A549 (cell line): ENCODE results near the gene TAL2. TPM values are rescaled to one million over a fixed set of nuclear protein-coding genes. Genes with fewer than 3 reads are reported as not detected.

Source experiments
- ATAC-seq, 2 experiments: fragments of 200-7000 bp in 1 of 2; fragments of >200 bp in 1 of 2; cut with Nextera tagmentation in 1 of 2; cut with Tn5 transposase in 1 of 2; 3 replicates each; pipeline versions ENCODE4 v1.8.0 to v1.9.1; 2018 to 2020; ENCODE audit warnings: mild to moderate bottlenecking in 1 of 2, moderate library complexity in 1 of 2
- CTCF ChIA-PET: fragments of 300-600 bp; sonication (Branson Sonifier 250); formaldehyde crosslinking; extraction: SDS; loops from one replicate; lab custom pipeline; 2021; ENCODE audit warnings: antibody characterized with exemption, inconsistent platforms; lab: Yijun Ruan, JAX
- POLR2A ChIA-PET: fragments of 350-600 bp; formaldehyde crosslinking; extraction: SDS; loops from one replicate; lab custom pipeline; 2021; ENCODE audit warnings: antibody characterized with exemption, inconsistent platforms; lab: Yijun Ruan, JAX
- DNase-seq, 2 experiments: peaks; one replicate each; pipeline versions ENCODE4 v3.0.0 to v3.0.0-alpha.2; 2011 to 2016; ENCODE audit warnings: low read depth in 1 of 2, low spot score in 1 of 2
- FAIRE-seq: peaks from 2 replicates; lab custom pipeline; 2011; peaks lifted over from hg19 to GRCh38; lab: Jason Lieb, UNC
- H3K27ac ChIP-seq, 2 experiments: fragments of >200 bp; sonication (Bioruptor Twin); formaldehyde crosslinking; 3 replicates each; pipeline ENCODE4 v1.5.1; 2016 to 2017
- H3K4me1 ChIP-seq: fragments of >200 bp; sonication (Bioruptor Twin); formaldehyde crosslinking; 3 replicates; pipeline ENCODE4 v1.6.1; 2016
- H3K4me2 ChIP-seq: fragments of >200 bp; sonication (Bioruptor Twin); formaldehyde crosslinking; 3 replicates; pipeline ENCODE4 v1.6.1; 2016
- H3K4me3 ChIP-seq: fragments of >200 bp; sonication (Bioruptor Twin); formaldehyde crosslinking; 3 replicates; pipeline ENCODE4 v1.5.1; 2016
- H3K9me3 ChIP-seq: fragments of >200 bp; sonication (Bioruptor Twin); formaldehyde crosslinking; 3 replicates; pipeline ENCODE4 v1.6.1; 2016
- CBX2 ChIP-seq: fragments of 200-600 bp; sonication (generic); IDR thresholded peaks from 2 replicates; pipeline ENCODE4 v1.6.1; 2016; ENCODE audit warnings: low read depth, mild to moderate bottlenecking, borderline replicate concordance
- CBX8 ChIP-seq: fragments of 200-600 bp; sonication (generic); IDR thresholded peaks from 2 replicates; pipeline ENCODE4 v1.6.1; 2016
- CEBPB ChIP-seq, 2 experiments: fragments of >200 bp in 1 of 2; sonication (Bioruptor Twin) in 1 of 2; formaldehyde crosslinking in 1 of 2; IDR thresholded peaks; 2 replicates each; pipeline ENCODE4 v1.6.1; 2012 to 2016
- EP300 ChIP-seq, 2 experiments: fragments of >200 bp; sonication (Bioruptor Twin); formaldehyde crosslinking; IDR thresholded peaks; 2 replicates in 1 of 2; 3 replicates in 1 of 2; pipeline ENCODE4 v1.6.1; 2016 to 2017
- KDM1A ChIP-seq: fragments of 200-600 bp; sonication (generic); IDR thresholded peaks from 2 replicates; pipeline ENCODE4 v1.6.1; 2016; ENCODE audit warnings: low read depth, mild to moderate bottlenecking
- MAZ ChIP-seq: fragments of 150-350 bp; IDR thresholded peaks from 2 replicates; pipeline ENCODE4 v1.6.1; 2014; ENCODE audit warnings: antibody characterized with exemption, low read depth, low read length, borderline replicate concordance
- NFE2L2 ChIP-seq: fragments of 150-350 bp; conservative IDR thresholded peaks from 2 replicates; pipeline ENCODE4 v1.6.1; 2014; ENCODE audit warnings: low read length
- NR3C1 ChIP-seq: fragments of >200 bp; sonication (Bioruptor Twin); formaldehyde crosslinking; IDR thresholded peaks from 3 replicates; pipeline ENCODE4 v1.6.1; 2017
- PHF8 ChIP-seq: fragments of 200-600 bp; sonication (generic); IDR thresholded peaks from 2 replicates; pipeline ENCODE4 v1.6.1; 2016; ENCODE audit warnings: low read depth, mild to moderate bottlenecking, antibody characterized with exemption, moderate library complexity, borderline replicate concordance
- POLR2AphosphoS2 ChIP-seq: conservative IDR thresholded peaks from 2 replicates; pipeline ENCODE4 v1.6.1; 2012; ENCODE audit warnings: low read length, improper control_type of control experiment, inconsistent platforms
- RAD21 ChIP-seq, 2 experiments: fragments of >200 bp in 1 of 2; sonication (Bioruptor Twin) in 1 of 2; formaldehyde crosslinking in 1 of 2; IDR thresholded peaks in 1 of 2; conservative IDR thresholded peaks in 1 of 2; 2 replicates in 1 of 2; 3 replicates in 1 of 2; pipeline ENCODE4 v1.6.1; 2012 to 2018; ENCODE audit warnings: inconsistent platforms in 1 of 2
- RCOR1 ChIP-seq: fragments of 150-350 bp; IDR thresholded peaks from 2 replicates; pipeline ENCODE4 v1.6.1; 2014; ENCODE audit warnings: antibody characterized with exemption, low read length, low read depth
- RNF2 ChIP-seq: fragments of 200-600 bp; sonication (generic); IDR thresholded peaks from 2 replicates; pipeline ENCODE4 v1.6.1; 2016; ENCODE audit warnings: low read depth, mild to moderate bottlenecking, antibody characterized with exemption, moderate library complexity, borderline replicate concordance
- ZC3H11A ChIP-seq: fragments of 450-650 bp; IDR thresholded peaks from 2 replicates; pipeline ENCODE4 v1.6.1; 2014; ENCODE audit warnings: antibody characterized with exemption, mild to moderate bottlenecking
- ZFP36 ChIP-seq: fragments of 450-650 bp; IDR thresholded peaks from 2 replicates; pipeline ENCODE4 v1.6.1; 2014; ENCODE audit warnings: borderline replicate concordance; ENCODE audit not compliant: partially characterized antibody
- WGBS: methylation state at CpG from one replicate; pipeline ENCODE4 v1.1.6; 2017; ENCODE audit errors: missing lambda C conversion rate; 5-methylcytosine and 5-hydroxymethylcytosine counted together
- polyA plus RNA-seq, 4 experiments: library from polyadenylated mRNA; depleted of rRNA in 3 of 4; stranded (reverse); fragments of >200 nt; fragmentation: RNase III in 1 of 4; extraction: RNeasy Plus Mini Kit Qiagen cat#74134 plus additional on column Dnase treatment in 1 of 4; gene quantifications; 2 replicates in 3 of 4; 3 replicates in 1 of 4; pipeline ENCODE4 v1.2.3, GENCODE V29; 2011 to 2017
- TF ChIP-seq, protein P1 (sequence below): IDR thresholded peaks from 2 replicates; pipeline ENCODE4 v1.6.1; 2012; ENCODE audit warnings: low read depth, borderline replicate concordance
- TF ChIP-seq, protein P2 (sequence below): fragments of 150-350 bp; IDR thresholded peaks from 2 replicates; pipeline ENCODE4 v1.6.1; 2014; ENCODE audit warnings: low read depth, mild to moderate bottlenecking, low read length
- TF ChIP-seq, protein P3 (sequence below): fragments of >200 bp; sonication (Bioruptor Twin); formaldehyde crosslinking; IDR thresholded peaks from 3 replicates; pipeline ENCODE4 v1.5.1; 2016
- TF ChIP-seq, protein P4 (sequence below): fragments of 250-450 bp; sonication (Bioruptor Pico); IDR thresholded peaks from 2 replicates; pipeline ENCODE4 v1.5.0; 2020; ENCODE audit warnings: low read depth, mild to moderate bottlenecking, moderate library complexity

The TAL2 gene
- polyA plus RNA-seq, 2 of the 4 experiments (the other 2 are of a cell fraction), result 0.13 to 0.15 TPM

DNA sequence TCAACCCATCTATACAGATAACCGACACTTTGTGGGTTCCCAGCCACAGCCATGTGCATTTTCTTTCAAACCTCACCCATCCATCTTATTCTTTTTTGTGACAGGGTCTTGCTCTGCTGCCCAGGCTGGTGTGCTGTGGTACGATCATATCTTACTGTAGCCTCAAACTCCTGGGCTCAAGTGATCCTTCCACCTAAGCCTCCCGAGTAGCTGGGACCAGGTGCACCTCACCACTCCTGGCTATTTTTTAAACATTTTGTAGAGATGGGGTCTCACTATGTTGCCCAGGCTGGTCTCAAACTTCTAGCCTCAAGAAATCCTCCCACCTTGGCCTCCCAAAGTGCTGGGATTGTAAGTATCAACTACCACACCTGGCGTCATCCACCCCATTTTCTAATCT is 24.7 kb downstream of the TAL2 start:
- no peak for ATAC-seq
- no peaks in the 10 kb centered on the region for H3K9me3 ChIP-seq
- DNase-seq, result no peak
- H3K4me2 ChIP-seq, result no peak overlapping the region
- no peaks in the 10 kb centered on the region; the same call in 2 of the 3 replicates for H3K4me1 ChIP-seq
- 63% methylated on average over 4 of the region's 4 CpGs for WGBS
- POLR2A ChIA-PET, result no interaction called here
- TF ChIP-seq NR3C1, result no peak
- TF ChIP-seq, protein P1, sequence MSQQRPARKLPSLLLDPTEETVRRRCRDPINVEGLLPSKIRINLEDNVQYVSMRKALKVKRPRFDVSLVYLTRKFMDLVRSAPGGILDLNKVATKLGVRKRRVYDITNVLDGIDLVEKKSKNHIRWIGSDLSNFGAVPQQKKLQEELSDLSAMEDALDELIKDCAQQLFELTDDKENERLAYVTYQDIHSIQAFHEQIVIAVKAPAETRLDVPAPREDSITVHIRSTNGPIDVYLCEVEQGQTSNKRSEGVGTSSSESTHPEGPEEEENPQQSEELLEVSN, result no peak
- TF ChIP-seq CEBPB (IDR thresholded peaks at IDR 0.05), result no peak
- no peak for TF ChIP-seq KDM1A
- TF ChIP-seq, protein P2, sequence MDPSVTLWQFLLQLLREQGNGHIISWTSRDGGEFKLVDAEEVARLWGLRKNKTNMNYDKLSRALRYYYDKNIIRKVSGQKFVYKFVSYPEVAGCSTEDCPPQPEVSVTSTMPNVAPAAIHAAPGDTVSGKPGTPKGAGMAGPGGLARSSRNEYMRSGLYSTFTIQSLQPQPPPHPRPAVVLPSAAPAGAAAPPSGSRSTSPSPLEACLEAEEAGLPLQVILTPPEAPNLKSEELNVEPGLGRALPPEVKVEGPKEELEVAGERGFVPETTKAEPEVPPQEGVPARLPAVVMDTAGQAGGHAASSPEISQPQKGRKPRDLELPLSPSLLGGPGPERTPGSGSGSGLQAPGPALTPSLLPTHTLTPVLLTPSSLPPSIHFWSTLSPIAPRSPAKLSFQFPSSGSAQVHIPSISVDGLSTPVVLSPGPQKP, result no peak
- TF ChIP-seq ZFP36, result no peak
- TF ChIP-seq, all 56 proteins: peak for 0
- no peak overlapping the region for H3K27ac ChIP-seq
- no peak overlapping the region for H3K4me3 ChIP-seq
- FAIRE-seq, result no peak
- CTCF ChIA-PET, result interaction anchor here (1.5 kb wide), 1 partner anchor 31 kb away, joined by 5 read pairs; no protein-coding TSS in a partner anchor

DNA sequence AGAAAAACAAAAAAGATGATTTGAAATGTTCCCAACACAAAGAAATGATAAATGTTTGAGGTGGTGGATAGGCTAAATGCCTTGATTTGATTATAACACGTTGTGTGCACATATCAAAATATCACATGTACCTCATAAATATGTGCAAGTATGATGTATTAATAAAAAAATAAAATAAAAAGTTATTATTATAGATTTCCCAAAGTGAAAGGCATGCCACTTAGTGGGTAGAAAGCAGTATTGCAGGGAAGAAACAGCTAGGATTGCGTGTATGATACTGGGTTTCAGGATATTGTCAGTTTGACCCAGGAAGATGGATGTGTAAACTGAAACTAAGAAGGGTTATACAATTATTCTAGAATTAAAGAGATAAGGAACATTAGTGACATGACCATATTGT is 28.5 kb downstream of the TAL2 start:
- Histone ChIP-seq H3K9me3 (no peaks in the 10 kb centered on the region), H3K4me1 (peaks cover 11% of the 10 kb centered on the region), H3K4me3 (no peak overlapping the region), H3K4me2 (no peak overlapping the region), H3K27ac (no peak overlapping the region)
- 6% methylated on average over 2 of the region's 2 CpGs for WGBS
- DNase-seq (peak; percentile 26 to 58), FAIRE-seq (no peak), ATAC-seq (no peak)
- POLR2A ChIA-PET, result no interaction called here
- CTCF ChIA-PET, result interaction anchor here (1.0 to 2.9 kb wide), 8 partner anchors 10 to 265 kb away, joined by 3 to 9 read pairs (median 4); no protein-coding TSS in a partner anchor
- no peak for TF ChIP-seq MAZ
- TF ChIP-seq CBX2, result no peak
- no peak for TF ChIP-seq POLR2AphosphoS2
- no peak for TF ChIP-seq CBX8
- peak in 1 of 2 experiments; percentile 24; a peak in 2 of 5 replicates for TF ChIP-seq RAD21 (conservative IDR thresholded peaks at IDR 0.05 in 1 of 2, IDR thresholded peaks at IDR 0.05 in 1 of 2)
- TF ChIP-seq, protein P3, sequence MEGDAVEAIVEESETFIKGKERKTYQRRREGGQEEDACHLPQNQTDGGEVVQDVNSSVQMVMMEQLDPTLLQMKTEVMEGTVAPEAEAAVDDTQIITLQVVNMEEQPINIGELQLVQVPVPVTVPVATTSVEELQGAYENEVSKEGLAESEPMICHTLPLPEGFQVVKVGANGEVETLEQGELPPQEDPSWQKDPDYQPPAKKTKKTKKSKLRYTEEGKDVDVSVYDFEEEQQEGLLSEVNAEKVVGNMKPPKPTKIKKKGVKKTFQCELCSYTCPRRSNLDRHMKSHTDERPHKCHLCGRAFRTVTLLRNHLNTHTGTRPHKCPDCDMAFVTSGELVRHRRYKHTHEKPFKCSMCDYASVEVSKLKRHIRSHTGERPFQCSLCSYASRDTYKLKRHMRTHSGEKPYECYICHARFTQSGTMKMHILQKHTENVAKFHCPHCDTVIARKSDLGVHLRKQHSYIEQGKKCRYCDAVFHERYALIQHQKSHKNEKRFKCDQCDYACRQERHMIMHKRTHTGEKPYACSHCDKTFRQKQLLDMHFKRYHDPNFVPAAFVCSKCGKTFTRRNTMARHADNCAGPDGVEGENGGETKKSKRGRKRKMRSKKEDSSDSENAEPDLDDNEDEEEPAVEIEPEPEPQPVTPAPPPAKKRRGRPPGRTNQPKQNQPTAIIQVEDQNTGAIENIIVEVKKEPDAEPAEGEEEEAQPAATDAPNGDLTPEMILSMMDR, result peak; percentile 52

DNA sequence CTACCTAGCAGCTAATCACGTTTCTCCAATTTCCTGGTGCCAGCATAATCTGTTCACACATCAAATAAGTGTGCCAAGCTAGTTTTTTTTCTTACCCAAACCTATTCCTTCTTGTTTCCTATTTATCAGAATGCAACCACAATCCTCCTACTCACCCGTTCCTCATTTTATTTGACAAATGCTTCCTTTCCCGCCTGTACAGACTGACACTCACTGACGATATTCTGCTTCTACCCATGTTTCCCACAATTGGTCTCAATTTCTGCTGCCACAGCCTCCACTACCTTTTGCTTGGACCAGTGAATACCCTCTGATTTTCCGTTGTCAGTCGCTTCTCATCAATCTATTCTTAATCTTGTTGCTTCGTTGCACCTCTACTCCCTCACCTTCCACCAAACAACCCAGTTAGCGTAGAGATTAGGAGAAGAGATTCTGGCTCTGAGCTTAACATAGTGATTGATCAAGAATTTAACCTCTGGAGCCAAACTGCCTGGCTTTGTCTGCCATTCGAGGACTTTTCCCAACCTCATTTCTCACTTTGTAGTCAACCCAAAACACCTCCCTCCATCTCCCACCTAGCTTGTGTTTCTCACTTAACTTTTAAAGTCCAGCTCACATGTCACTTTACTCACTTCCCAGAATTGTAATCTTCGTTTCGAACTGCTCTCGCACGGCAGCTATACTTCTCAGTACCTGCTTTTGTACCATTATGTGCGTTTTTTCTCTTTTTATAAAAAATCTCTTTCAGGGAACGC is 31.4 kb downstream of the TAL2 start:
- TF ChIP-seq PHF8 (no peak), EP300 (IDR thresholded peaks at IDR 0.05) (no peak), CBX8 (peak; percentile 77; the same call in 1 of the 2 replicates), NFE2L2 (no peak), RCOR1 (no peak), ZC3H11A (no peak), RNF2 (peak; percentile 85; the same call in 1 of the 2 replicates)
- TF ChIP-seq, protein P2, result no peak
- TF ChIP-seq, protein P4, sequence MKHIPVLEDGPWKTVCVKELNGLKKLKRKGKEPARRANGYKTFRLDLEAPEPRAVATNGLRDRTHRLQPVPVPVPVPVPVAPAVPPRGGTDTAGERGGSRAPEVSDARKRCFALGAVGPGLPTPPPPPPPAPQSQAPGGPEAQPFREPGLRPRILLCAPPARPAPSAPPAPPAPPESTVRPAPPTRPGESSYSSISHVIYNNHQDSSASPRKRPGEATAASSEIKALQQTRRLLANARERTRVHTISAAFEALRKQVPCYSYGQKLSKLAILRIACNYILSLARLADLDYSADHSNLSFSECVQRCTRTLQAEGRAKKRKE (CRISPR knock-in tag), result no peak
- WGBS, result 4% methylated on average over 15 of the region's 15 CpGs
- Histone ChIP-seq H3K4me2 (peak overlapping the region; percentile 82), H3K27ac (no peak overlapping the region), H3K4me1 (peaks cover 13% of the 10 kb centered on the region), H3K9me3 (no peaks in the 10 kb centered on the region), H3K4me3 (peak overlapping the region; percentile 70)
- POLR2A ChIA-PET, result no interaction called here
- CTCF ChIA-PET, result interaction anchor here (1.0 to 1.2 kb wide), 2 partner anchors 55 to 147 kb away, joined by 4 to 5 read pairs; no protein-coding TSS in a partner anchor
- ATAC-seq (peak; percentile 11 to 16; a peak in 4 of 6 replicates), FAIRE-seq (no peak), DNase-seq (peak in 1 of 2 experiments; percentile 18)
